C4-2B (cell line): ENCODE data around the gene SOBP.

ENCODE experiments used
- H3K27ac ChIP-seq: fragments of 450-650 bp; 2 replicates; pipeline ENCODE4 v1.5.1; 2017
- CTCF ChIP-seq: fragments of 450-650 bp; conservative IDR thresholded peaks from 2 replicates; pipeline ENCODE4 v1.5.1; 2017; ENCODE audit warnings: mild to moderate bottlenecking
- ZFX ChIP-seq: fragments of 450-650 bp; IDR thresholded peaks from 2 replicates; pipeline ENCODE4 v1.6.1; 2017

Gene SOBP

GRCh38 chr6:107592806-107593205 is 102.9 kb downstream of the SOBP start:
- no peak for TF ChIP-seq CTCF
- H3K27ac ChIP-seq = no peak overlapping the region

GRCh38 chr6:107594736-107595135 is 104.8 kb downstream of the SOBP start:
- no peak for TF ChIP-seq CTCF
- no peak for TF ChIP-seq ZFX
- H3K27ac ChIP-seq = no peak overlapping the region

GRCh38 chr6:107598091-107598490 is 108.2 kb downstream of the SOBP start:
- TF ChIP-seq CTCF (no peak), ZFX (no peak)
- H3K27ac ChIP-seq = no peak overlapping the region

- H3K27ac ChIP-seq = no peak overlapping the region
- TF ChIP-seq CTCF (no peak), ZFX (no peak)
Measured at GRCh38 chr6:107599043-107599442, 109.1 kb downstream of the SOBP start.

- H3K27ac ChIP-seq = no peak overlapping the region
- TF ChIP-seq ZFX (no peak), CTCF (no peak)
Measured at GRCh38 chr6:107600121-107600520, 110.2 kb downstream of the SOBP start.

- H3K27ac ChIP-seq = no peak overlapping the region
- no peak for TF ChIP-seq CTCF
- no peak for TF ChIP-seq ZFX
Measured at GRCh38 chr6:107600936-107601335, 111.0 kb downstream of the SOBP start.

GRCh38 chr6:107601406-107601805 is 111.5 kb downstream of the SOBP start:
- H3K27ac ChIP-seq = no peak overlapping the region
- TF ChIP-seq CTCF (no peak), ZFX (no peak)
